HepG2 (cell line): Measurements from ENCODE around the gene TM9SF3. TPM values are rescaled to one million over a fixed set of nuclear protein-coding genes. Genes with fewer than 3 reads are reported as not detected.

ENCODE experiments used
- AHDC1 ChIP-seq: sonication (generic); formaldehyde crosslinking; IDR thresholded peaks from 2 replicates; pipeline ENCODE4 v1.5.1; 2020; ENCODE audit warnings: mild to moderate bottlenecking, missing genetic modification reagents, borderline replicate concordance
- PATZ1 ChIP-seq: sonication (generic); formaldehyde crosslinking; IDR thresholded peaks from 2 replicates; pipeline ENCODE4 v1.4.0; 2020; ENCODE audit warnings: missing genetic modification reagents
- SOX13 ChIP-seq, 3 experiments: fragments of 450-650 bp in 1 of 3; sonication (generic) in 1 of 3; formaldehyde crosslinking in 1 of 3; IDR thresholded peaks in 2 of 3; conservative IDR thresholded peaks in 1 of 3; 2 replicates each; pipeline versions ENCODE4 v1.5.0 to v1.6.1; 2016 to 2020; ENCODE audit warnings: antibody characterized with exemption in 1 of 3, mild to moderate bottlenecking in 1 of 3, missing compliant biosample characterization in 1 of 3, missing genetic modification reagents in 1 of 3, moderate library complexity in 1 of 3
- ZNF136 ChIP-seq: sonication (generic); formaldehyde crosslinking; IDR thresholded peaks from 2 replicates; pipeline ENCODE4 v1.8.1; 2022; ENCODE audit warnings: low read depth, mild to moderate bottlenecking, moderate library complexity, missing genetic modification reagents
- ZNF317 ChIP-seq: sonication (generic); formaldehyde crosslinking; IDR thresholded peaks from 2 replicates; pipeline ENCODE4 v1.5.0; 2020; ENCODE audit warnings: mild to moderate bottlenecking, missing genetic modification reagents
- ZNF724P ChIP-seq: sonication (generic); formaldehyde crosslinking; IDR thresholded peaks from 2 replicates; pipeline ENCODE4 v1.8.0; 2022; ENCODE audit warnings: missing genetic modification reagents, borderline replicate concordance
- polyA plus RNA-seq, 8 experiments: library from polyadenylated mRNA; depleted of rRNA in 3 of 8; stranded (reverse) in 7 of 8; unstranded in 1 of 8; fragments of >200 nt; fragmentation: Illumina TruSeq in 4 of 8; extraction: Trizol in 4 of 8; gene quantifications; 2 replicates each; pipeline versions ENCODE4 v1.2.1 to v1.2.3, GENCODE V29; 2011 to 2016; ENCODE audit warnings: low read depth in 4 of 8, missing spikeins in 1 of 8, mixed read lengths in 1 of 8; ENCODE audit not compliant: insufficient read depth in 1 of 8
- total RNA-seq, 5 experiments: library from RNA; depleted of rRNA; stranded (reverse); fragments of >200 nt; fragmentation: Illumina TruSeq; extraction: Trizol; gene quantifications; 2 replicates each; pipeline ENCODE4 v1.2.3, GENCODE V29; 2016; ENCODE audit warnings: low read depth in 1 of 5

The TM9SF3 gene
- total and polyA plus RNA-seq, 2 of the 13 experiments (the other 11 are each of a cell fraction or from before 2014, with no cell fraction given), result 43.8 to 120 TPM

GRCh38 chr10:96596422-96597407 is 9.9 kb upstream of the TM9SF3 start (continued):
- TF ChIP-seq AHDC1 (CRISPR knock-in tag) (peak; percentile 64; the same call in 1 of the 2 replicates), ZNF136 (CRISPR knock-in tag) (no peak), PATZ1 (CRISPR knock-in tag) (0 out of 2 replicates have a peak, but pooled peaks have one; percentile 14), ZNF317 (no peak), SOX13 (IDR thresholded peaks at IDR 0.05) (no peak; the same call in 1 of the 2 replicates), SOX13 (CRISPR knock-in tag; conservative IDR thresholded peaks at IDR 0.05 in 1 of 2, IDR thresholded peaks at IDR 0.05 in 1 of 2) (peak in 1 of 2 experiments; percentile 88; a peak in 2 of 4 replicates), ZNF724P (CRISPR knock-in tag) (no peak)
